Head of caudate nucleus (tissue), 42 donors: ENCODE data around the gene KCND3.
A peak's percentile ranks its signal among the peaks of the same experiment; 100 is the strongest.
"Not testable (repeated sequence)": the region's sequence is repeated elsewhere in the genome, so short reads cannot be mapped to it uniquely, and the experiment has no call there.

ENCODE experiments used
- DNase-seq, 42 donors: peaks; one replicate each; pipeline versions ENCODE4 v3.0.0 to v3.0.0-alpha.2; 2020 to 2021; ENCODE audit warnings: mixed read lengths in 7 of 42
- intact Hi-C: fragments of 100-400 bp; cut with DNase I; formaldehyde crosslinking; loops from one replicate; pipeline ENCODE4 v1.15.0; 2022

The KCND3 gene

DNA sequence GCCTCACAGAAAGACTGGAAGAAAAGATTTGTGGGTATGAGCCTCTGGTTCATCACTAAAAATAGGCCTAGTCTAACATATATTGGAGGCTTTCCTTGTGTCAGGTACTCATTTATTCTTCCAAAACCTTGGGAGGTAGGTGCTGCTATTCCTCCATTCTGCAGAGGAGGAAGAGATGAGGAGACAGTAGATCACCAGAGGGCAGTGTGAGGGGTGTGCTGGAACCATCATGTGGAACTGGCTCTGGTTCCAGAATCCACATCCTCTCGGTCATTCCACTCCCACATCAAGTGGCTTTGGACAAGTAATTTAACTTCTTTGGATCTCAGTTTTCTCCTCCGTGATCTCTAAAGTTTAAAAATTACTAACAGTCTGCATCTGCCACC is 242.9 kb downstream of the KCND3 start:
- no peak for DNase-seq
- intact Hi-C loops, result no loop called here

- DNase-seq, result peak in 3 of 42 donors; percentile 28 to 63 (median 57)
- intact Hi-C loops, result no loop called here
Measured at GRCh38 chr1:111745675-111746613, 243.5 kb downstream of the KCND3 start.

DNA sequence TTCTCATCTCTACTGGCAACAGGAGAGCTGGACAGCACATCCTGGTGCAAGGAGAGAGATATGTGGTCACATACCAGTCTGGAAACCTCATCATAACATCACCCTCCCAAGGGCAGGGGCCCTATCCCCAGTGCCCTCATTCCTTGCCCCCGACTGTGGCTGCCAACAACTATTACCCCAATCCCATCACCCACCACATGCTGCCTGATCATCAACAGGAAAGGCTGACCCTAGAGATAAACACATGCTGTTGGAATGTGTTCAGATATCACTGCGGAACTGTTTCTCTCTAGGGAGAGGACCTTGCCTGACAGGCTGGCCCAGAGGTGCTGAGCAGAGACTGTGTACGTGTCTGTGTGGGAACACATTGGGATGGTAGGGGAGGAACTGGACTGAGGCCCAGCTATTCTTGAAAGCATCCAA is 245.8 kb downstream of the KCND3 start:
- intact Hi-C loops, result no loop called here
- DNase-seq, result peak in 1 of 42 donors; percentile 10

GRCh38 chr1:111742938-111743549 is 246.4 kb downstream of the KCND3 start:
- intact Hi-C loops, result no loop called here
- DNase-seq, result peak in 10 of 42 donors; percentile 33 to 74 (median 58)

DNA sequence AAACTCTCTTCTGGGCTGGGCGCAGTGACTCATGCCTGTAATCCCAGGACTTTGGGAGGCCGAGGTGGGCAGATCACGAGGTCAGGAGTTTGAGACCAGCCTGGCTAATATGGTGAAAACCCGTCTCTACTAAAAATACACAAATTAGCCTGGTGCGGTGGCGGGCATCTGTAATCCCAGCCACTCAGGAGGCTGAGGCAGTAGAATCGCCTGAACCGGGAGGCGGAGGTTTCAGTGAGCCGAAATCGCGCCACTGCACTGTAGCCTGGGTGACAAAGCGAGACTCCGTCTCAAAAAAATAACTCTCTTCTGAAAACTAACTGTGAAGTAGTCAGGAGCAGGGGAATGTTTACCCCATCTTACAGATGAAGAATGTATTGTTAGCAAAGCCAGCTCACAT is 247.2 kb downstream of the KCND3 start:
- intact Hi-C loops, DNase-seq: not testable (repeated sequence)

DNA sequence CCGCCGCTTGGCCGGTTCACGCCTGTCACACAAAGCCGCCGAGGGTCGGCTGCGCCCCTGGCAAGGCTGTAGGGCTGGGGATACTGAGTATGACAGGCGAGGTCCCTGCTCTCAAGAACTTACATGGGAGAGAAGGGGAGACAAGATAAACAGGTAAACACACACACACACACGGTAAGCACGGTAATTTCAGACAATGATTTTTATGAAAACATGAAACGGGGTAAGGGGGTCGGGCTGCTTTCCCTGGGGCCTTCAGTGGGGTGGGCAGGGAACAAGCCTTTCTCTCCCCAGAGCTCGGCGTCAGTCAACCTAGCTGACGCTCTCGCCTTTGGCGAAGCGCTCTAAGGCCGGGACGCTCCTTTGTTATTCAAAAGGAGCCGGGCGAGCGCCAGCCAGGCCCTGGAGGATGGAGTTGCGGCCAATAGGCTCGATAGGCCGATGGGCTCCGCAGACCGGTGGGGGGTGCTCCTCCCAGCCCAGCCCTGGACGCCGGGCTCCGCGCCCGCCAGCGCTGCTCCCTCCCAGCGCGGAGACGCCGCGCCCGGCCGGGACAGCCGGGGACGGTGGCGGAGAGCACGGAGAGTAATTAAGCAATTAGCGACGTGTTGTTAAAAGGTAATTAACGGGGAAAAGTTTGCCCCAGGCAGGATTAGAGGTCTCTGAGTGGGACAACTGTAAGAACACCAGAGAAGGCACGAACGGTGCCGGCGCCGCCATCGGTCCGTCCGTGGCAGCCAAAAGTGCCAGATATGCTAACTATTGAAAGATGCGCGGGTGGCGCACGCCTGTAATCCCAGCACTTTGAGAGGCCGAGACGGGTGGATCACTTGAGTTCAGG is 249.3 kb downstream of the KCND3 start:
- intact Hi-C loops, result loop anchor here (2.0 kb wide), 1 partner anchor 15 kb away; the partner anchor contains the start of gene DDX20
- peak in 41 of 42 donors; percentile 42 to 88 (median 71) for DNase-seq

DNA sequence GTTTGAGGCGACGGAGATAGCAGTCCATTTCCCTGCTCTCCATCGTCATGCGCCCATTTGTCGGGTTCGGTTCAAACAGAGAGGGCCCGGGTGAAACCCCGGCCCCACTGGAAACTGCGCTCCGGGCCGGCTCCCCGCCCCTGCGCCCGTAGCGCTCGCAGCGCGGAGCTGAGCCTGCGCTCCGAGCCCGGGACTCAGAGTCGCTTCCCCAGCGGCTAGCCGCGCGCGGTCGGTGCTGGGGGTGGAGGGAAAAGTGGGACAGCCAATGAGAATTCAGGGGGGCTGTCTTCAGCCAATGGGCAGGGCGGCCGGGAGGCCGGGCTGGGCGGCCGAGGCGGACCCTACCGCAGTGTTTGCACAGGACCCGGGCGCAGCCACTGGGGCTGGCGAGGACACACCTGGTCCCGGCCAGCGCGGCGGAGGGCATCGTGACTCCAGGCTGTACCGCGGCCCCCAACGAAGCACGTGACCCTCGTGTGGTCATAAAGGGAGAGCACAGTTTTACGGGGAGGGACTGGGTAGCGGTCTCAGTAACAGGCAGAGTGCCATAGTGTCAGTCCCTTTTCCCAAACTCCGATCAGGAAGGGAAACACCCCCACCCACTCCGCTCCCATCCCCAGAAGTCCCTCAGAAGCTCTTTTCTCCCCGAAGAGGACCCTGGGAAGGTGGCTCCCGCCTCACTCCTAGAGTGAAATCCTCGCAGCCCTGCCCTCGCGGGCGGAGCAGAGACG is 250.1 kb downstream of the KCND3 start, which contains the start of gene INKA2:
Gene INKA2 (minus strand): TSS at position 202 of the 731 bp plus-strand sequence. CDS start 153 bp downstream, at position 49.
- peak; percentile 71 to 96 (median 91) for DNase-seq
- intact Hi-C loops, result loop anchor here (2.0 kb wide), 1 partner anchor 15 kb away; the partner anchor contains the start of gene DDX20

DNA sequence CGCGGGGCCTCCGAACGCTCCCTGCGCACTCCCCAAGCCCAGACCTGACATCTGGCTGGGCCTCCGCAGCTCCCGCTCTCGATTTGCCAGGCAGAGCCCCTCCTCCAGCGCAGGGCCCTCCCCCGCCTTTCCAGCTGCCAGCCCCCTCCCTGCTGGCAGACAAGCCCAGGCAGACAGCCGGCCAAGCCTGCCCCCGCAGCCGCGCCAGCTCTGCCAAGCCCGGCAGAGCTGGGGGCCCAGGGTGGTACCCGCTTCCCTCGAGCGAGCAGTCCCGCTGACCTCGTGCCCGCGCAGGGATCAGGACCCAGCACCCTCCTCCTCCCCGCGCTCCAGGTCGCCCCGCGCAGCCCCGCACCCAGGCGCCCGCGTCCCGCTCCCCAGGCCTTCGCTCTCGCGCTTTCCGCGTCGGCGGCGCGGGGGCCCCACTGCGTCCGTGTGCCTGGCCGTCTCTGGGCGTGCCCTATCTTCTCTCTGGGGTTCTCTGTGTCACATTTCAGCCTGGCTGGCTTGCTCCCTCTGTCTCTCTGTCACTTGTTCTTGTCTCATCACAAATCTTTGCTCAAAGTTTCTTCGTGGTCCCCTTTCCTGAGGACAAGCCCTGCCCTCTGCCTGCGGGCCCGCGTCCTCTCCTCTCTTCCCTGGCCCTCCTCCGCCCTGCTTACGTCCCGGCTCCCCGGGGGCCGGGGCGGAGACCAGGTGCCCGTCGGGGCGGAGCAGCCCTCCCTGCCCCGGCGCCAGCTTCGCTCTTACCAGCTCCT is 250.9 kb downstream of the KCND3 start:
- peak; percentile 51 to 94 (median 84) for DNase-seq
- intact Hi-C loops, result loop anchor here (2.0 kb wide), 1 partner anchor 16 kb away; the partner anchor contains the start of gene DDX20

- DNase-seq, result no peak
- intact Hi-C loops, result loop anchor here (2.0 kb wide), 1 partner anchor 17 kb away; the partner anchor contains the start of gene DDX20
Measured at GRCh38 chr1:111738133-111738435, 251.4 kb downstream of the KCND3 start.

DNA sequence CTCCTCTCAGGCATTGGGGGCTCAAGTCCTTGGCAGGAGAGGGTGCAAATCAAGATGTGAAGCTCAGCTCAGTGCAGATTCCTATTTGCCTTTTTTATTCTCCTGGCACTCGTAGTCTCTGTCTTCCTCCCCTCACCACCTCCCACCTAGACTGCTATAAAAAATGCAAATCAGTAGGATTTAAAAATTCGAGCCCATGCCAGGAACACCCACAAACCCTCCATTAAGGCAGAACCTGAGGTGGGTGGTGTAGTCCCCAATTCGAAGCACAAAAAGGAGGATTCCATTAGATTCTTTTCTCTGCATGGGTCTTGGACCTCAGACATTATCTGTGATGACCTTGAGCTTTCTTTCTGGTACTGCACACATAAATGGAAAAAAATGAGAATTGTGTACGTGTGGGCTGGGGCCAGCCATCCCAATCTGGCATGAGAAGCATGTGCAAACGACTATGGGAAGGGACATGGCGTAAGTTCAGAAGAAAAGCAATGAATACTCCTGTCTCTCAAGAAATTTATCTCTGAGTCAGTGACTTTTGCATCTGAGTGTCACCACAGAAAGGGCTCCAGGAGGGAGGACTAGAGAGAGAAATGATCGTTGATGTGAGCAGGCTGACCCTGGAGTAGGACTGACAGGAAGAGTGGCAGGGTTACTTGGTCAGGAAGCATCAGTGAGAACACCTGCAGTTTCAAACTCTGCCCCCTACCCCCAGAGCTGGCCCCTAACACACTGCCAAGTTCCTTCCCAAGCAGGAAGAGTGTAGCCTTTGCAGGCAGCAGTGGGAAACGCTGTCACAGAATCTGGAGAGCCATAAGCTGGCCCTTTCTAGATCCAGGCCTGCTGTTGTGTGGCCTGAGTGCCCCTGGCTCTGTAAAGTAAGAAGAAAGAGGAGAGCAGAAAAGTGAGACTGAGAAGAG is 252.0 kb downstream of the KCND3 start:
- intact Hi-C loops, result loop anchor here (2.0 kb wide), 1 partner anchor 17 kb away; the partner anchor contains the start of gene DDX20
- peak in 7 of 42 donors; percentile 27 to 77 (median 52) for DNase-seq

- peak; percentile 50 to 95 (median 85) for DNase-seq
- intact Hi-C loops, result no loop called here
Measured at GRCh38 chr1:111736548-111737215, 252.8 kb downstream of the KCND3 start.

DNA sequence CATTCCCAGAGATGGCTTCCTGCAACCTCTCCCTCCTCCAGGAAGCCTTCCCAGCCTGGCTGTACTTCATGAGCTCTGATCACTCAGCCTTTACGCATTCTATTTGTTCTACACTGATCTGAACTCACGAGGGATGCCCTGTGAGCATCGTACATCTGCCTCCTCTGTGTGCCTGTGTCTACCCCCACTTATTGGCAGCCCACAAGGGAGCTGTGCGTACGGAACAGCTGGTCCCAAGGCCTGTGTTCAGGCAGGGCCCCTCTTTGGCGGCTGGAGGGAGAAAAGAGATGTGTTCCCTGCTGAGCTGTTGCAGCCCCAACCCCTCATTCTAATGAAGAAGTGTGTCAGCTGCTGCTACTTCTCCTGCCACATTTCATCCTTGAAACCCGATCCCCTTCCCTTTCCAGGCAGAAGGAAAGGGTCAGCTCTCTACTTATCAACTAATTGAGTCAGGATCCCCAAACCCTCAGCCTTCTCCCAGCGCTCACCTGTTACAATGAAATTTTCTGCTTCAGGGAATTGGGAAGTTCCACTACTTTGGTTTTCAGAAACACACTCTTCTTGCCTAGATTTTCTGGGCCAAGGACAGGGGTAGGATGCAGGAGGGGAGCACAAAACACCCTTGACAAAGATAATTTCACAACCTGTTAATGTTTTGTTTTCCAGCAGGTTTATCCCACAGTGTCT is 253.5 kb downstream of the KCND3 start:
- DNase-seq, result peak in 39 of 42 donors; percentile 36 to 88 (median 62)
- intact Hi-C loops, result no loop called here

DNA sequence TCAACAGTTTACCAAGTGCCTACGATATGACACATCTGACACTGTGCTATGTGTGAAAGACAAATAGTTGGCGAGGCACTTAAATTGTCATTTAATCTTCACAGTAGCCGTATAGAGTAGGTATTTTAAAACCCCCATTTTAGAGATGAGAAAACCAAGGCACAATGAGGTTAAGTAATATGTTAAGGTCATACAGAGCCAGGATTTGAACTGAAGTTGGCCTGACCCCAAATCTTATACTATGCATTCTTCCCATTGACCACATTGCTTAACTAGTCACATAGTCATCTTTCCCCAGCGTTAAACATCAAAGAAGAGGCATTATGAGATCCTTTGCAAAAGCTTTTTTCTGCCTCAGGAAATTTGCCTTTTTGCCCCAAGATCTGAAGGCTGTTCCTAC is 254.1 kb downstream of the KCND3 start:
- no peak for DNase-seq
- intact Hi-C loops, result no loop called here

GRCh38 chr1:111734856-111735255 is 254.6 kb downstream of the KCND3 start:
- intact Hi-C loops, result no loop called here
- peak in 2 of 42 donors; percentile 10 to 18 for DNase-seq

- DNase-seq, result peak in 3 of 42 donors; percentile 12 to 29 (median 17)
- intact Hi-C loops, result no loop called here
Measured at GRCh38 chr1:111734426-111734825, 255.0 kb downstream of the KCND3 start.
